ENCODE measurements around the gene CREM.

The CREM gene

GRCh38 chr10:35166607-35167006 lies 40.0 kb downstream of the CREM start:
- H3K79me2 ChIP-seq (ENCODE audit: insufficient read depth, low read length): no peaks in the 10 kb centered on the region
- H3K4me3 ChIP-seq (ENCODE audit: insufficient read depth, low read length, poor library complexity, severe bottlenecking): no peak overlapping the region
- no peak overlapping the region for H2AFZ ChIP-seq (ENCODE audit: low read depth, low read length, severe bottlenecking)
- H3K9ac ChIP-seq (ENCODE audit: low read length): no peak overlapping the region
- no peaks in the 10 kb centered on the region for H3K9me2 ChIP-seq (replicated peaks; ENCODE audit: insufficient read depth, low read length)
- H3K27ac ChIP-seq (ENCODE audit: low read depth, low read length): no peak overlapping the region
- no peaks in the 10 kb centered on the region for H3K36me3 ChIP-seq (ENCODE audit: low read length)
- no peaks in the 10 kb centered on the region for H3K9me3 ChIP-seq (ENCODE audit: insufficient read depth, low read length)
- H3K4me2 ChIP-seq (ENCODE audit: low read depth, low read length, poor library complexity, severe bottlenecking): no peak overlapping the region
- 0 out of 2 replicates have a peak, but pooled peaks cover 6% of the 10 kb centered on the region for H3F3A ChIP-seq (ENCODE audit: insufficient read depth)
- H4K20me1 ChIP-seq (ENCODE audit: low read depth, low read length): no peaks in the 10 kb centered on the region
- H3K27me3 ChIP-seq (ENCODE audit: low read length): no peaks in the 10 kb centered on the region
- no peak for TF ChIP-seq EZH2phosphoT487 (conservative IDR thresholded peaks at IDR 0.05; ENCODE audit: low read length)
- no peak for TF ChIP-seq CTCF (IDR thresholded peaks at IDR 0.05; ENCODE audit: insufficient read depth, low read length, poor library complexity, severe bottlenecking)

GRCh38 chr10:35167342-35167741 lies 40.7 kb downstream of the CREM start:
- no peaks in the 10 kb centered on the region for H3K9me2 ChIP-seq (replicated peaks; ENCODE audit: insufficient read depth, low read length)
- H3K36me3 ChIP-seq (ENCODE audit: low read length): no peaks in the 10 kb centered on the region
- H3F3A ChIP-seq (ENCODE audit: insufficient read depth): 0 out of 2 replicates have a peak, but pooled peaks cover 6% of the 10 kb centered on the region
- no peaks in the 10 kb centered on the region for H3K79me2 ChIP-seq (ENCODE audit: insufficient read depth, low read length)
- no peaks in the 10 kb centered on the region for H4K20me1 ChIP-seq (ENCODE audit: low read depth, low read length)
- no peak overlapping the region for H3K27ac ChIP-seq (ENCODE audit: low read depth, low read length)
- no peak for TF ChIP-seq CTCF (IDR thresholded peaks at IDR 0.05; ENCODE audit: insufficient read depth, low read length, poor library complexity, severe bottlenecking)
- TF ChIP-seq EZH2phosphoT487 (conservative IDR thresholded peaks at IDR 0.05; ENCODE audit: low read length): no peak
- no peak overlapping the region for H3K4me3 ChIP-seq (ENCODE audit: insufficient read depth, low read length, poor library complexity, severe bottlenecking)
- H2AFZ ChIP-seq (ENCODE audit: low read depth, low read length, severe bottlenecking): no peak overlapping the region
- no peaks in the 10 kb centered on the region for H3K27me3 ChIP-seq (ENCODE audit: low read length)
- no peaks in the 10 kb centered on the region for H3K9me3 ChIP-seq (ENCODE audit: insufficient read depth, low read length)
- no peak overlapping the region for H3K4me2 ChIP-seq (ENCODE audit: low read depth, low read length, poor library complexity, severe bottlenecking)
- H3K9ac ChIP-seq (ENCODE audit: low read length): no peak overlapping the region

- no peak overlapping the region for H3K27ac ChIP-seq (ENCODE audit: low read depth, low read length)
- H2AFZ ChIP-seq (ENCODE audit: low read depth, low read length, severe bottlenecking): no peak overlapping the region
- no peak overlapping the region for H3K4me2 ChIP-seq (ENCODE audit: low read depth, low read length, poor library complexity, severe bottlenecking)
- no peaks in the 10 kb centered on the region for H3K79me2 ChIP-seq (ENCODE audit: insufficient read depth, low read length)
- H3K36me3 ChIP-seq (ENCODE audit: low read length): no peaks in the 10 kb centered on the region
- H3F3A ChIP-seq (ENCODE audit: insufficient read depth): no peaks in the 10 kb centered on the region
- H3K4me3 ChIP-seq (ENCODE audit: insufficient read depth, low read length, poor library complexity, severe bottlenecking): no peak overlapping the region
- no peaks in the 10 kb centered on the region for H3K27me3 ChIP-seq (ENCODE audit: low read length)
- H3K9me3 ChIP-seq (ENCODE audit: insufficient read depth, low read length): no peaks in the 10 kb centered on the region
- no peaks in the 10 kb centered on the region for H3K9me2 ChIP-seq (replicated peaks; ENCODE audit: insufficient read depth, low read length)
- no peak for TF ChIP-seq EZH2phosphoT487 (conservative IDR thresholded peaks at IDR 0.05; ENCODE audit: low read length)
- no peak for TF ChIP-seq CTCF (IDR thresholded peaks at IDR 0.05; ENCODE audit: insufficient read depth, low read length, poor library complexity, severe bottlenecking)
- no peak overlapping the region for H3K9ac ChIP-seq (ENCODE audit: low read length)
- no peaks in the 10 kb centered on the region for H4K20me1 ChIP-seq (ENCODE audit: low read depth, low read length)
These were observed 45.5 kb downstream of the CREM start for GRCh38 chr10:35172146-35172545.
